Upper lobe of left lung (tissue), 4 donors: ENCODE results near the gene SPATS2.
A peak's percentile ranks its signal among the peaks of the same experiment; 100 is the strongest.

Experiments
- CTCF ChIP-seq, 6 experiments: fragments of 450-650 bp in 4 of 6; fragments of 200-600 bp in 2 of 6; sonication (generic) in 2 of 6; IDR thresholded peaks; one replicate each; pipeline ENCODE4 v1.5.1; 2016 to 2019; ENCODE audit warnings: antibody characterized with exemption in 6 of 6
- EP300 ChIP-seq, 4 donors: sonication (generic); formaldehyde crosslinking; IDR thresholded peaks; one replicate each; pipeline ENCODE4 v1.5.1; 2017; ENCODE audit warnings: antibody characterized with exemption in 4 of 4, control low read depth in 2 of 4
- POLR2A ChIP-seq, 4 donors: fragments of 450-650 bp; IDR thresholded peaks; one replicate each; pipeline ENCODE4 v1.5.1; 2016 to 2017; ENCODE audit warnings: antibody characterized with exemption in 4 of 4, mild to moderate bottlenecking in 2 of 4
- POLR2AphosphoS5 ChIP-seq, 2 donors: sonication (generic); formaldehyde crosslinking; IDR thresholded peaks; one replicate each; pipeline ENCODE4 v1.5.1; 2017; ENCODE audit warnings: antibody characterized with exemption in 2 of 2

DNA sequence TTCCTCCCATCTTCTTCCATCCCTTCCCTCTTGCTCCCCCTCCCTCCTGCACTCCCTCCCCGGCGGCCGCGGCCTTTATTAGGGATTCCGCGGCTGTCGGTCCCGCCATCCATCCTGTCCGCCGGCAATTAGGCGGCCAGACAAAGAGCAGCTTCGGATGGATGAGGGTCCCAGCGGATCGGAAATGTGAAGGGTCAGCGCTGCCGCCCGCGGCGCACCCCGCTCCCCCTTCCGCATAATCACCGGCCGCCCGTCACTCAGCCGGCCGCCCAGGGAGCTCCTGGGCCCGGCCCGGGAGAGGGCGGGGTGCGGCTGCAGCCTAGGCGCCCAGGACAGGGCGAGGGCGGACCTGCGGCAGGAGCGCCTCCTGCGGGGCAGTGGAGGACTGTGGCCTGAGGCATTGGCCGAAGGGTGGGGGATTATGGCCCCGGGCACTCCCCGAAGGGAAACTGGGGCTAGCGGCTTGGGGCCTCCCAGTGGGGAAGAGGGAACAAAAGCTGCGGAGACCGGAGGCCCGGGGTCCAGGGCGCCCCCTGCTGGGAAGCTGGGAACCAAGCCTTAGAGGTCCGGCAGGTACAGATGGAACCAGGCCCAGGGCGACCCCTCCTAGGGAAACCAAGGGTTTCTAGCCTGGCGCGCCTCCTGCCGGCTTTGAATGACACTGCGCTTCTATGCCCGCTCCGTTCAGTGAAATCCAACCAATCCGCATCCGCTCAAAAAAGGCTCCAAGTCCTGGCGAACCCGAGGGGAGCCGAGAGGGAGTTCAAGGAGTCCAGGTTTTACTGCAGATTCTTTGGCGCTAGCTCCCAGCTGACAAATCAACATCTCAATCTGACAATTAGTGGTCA lies 25.0 kb upstream of the SPATS2 start:
- TF ChIP-seq CTCF (IDR thresholded peaks at IDR 0.05) (peak; percentile 75 to 85 (median 78)), POLR2A (IDR thresholded peaks at IDR 0.05) (no peak), POLR2AphosphoS5 (IDR thresholded peaks at IDR 0.05) (no peak), EP300 (IDR thresholded peaks at IDR 0.05) (no peak)
